ENCODE data around the gene HELZ.

Gene HELZ

GRCh38 chr17:67174190-67174589, 70.8 kb downstream of the HELZ start:
- no peak for DNase-seq (ENCODE audit: low spot score in 2 of 2)
- no peaks in the 10 kb centered on the region for H3K4me1 ChIP-seq
- in situ Hi-C loops (cut with MboI; ENCODE audit: low sequenced_read_pairs): no loop called here
- H3K4me3 ChIP-seq: no peak overlapping the region
- peaks cover 16% of the 10 kb centered on the region for H3K36me3 ChIP-seq (replicated peaks)
- H3K9me3 ChIP-seq: no peaks in the 10 kb centered on the region
- no peaks in the 10 kb centered on the region for H3K27me3 ChIP-seq (ENCODE audit: low read depth)

GRCh38 chr17:67171560-67171959, 73.4 kb downstream of the HELZ start:
- H3K4me3 ChIP-seq: no peak overlapping the region
- no peaks in the 10 kb centered on the region for H3K4me1 ChIP-seq
- DNase-seq (ENCODE audit: low spot score in 2 of 2): no peak
- in situ Hi-C loops (cut with MboI; ENCODE audit: low sequenced_read_pairs): no loop called here
- peaks cover 12% of the 10 kb centered on the region for H3K36me3 ChIP-seq (replicated peaks)
- no peaks in the 10 kb centered on the region for H3K27me3 ChIP-seq (ENCODE audit: low read depth)
- no peaks in the 10 kb centered on the region for H3K9me3 ChIP-seq

GRCh38 chr17:67168496-67168895, 76.5 kb downstream of the HELZ start:
- DNase-seq (ENCODE audit: low spot score in 2 of 2): no peak
- H3K9me3 ChIP-seq: no peaks in the 10 kb centered on the region
- in situ Hi-C loops (cut with MboI; ENCODE audit: low sequenced_read_pairs): no loop called here
- H3K36me3 ChIP-seq (replicated peaks): peaks cover 23% of the 10 kb centered on the region
- H3K4me3 ChIP-seq: no peak overlapping the region
- H3K27me3 ChIP-seq (ENCODE audit: low read depth): no peaks in the 10 kb centered on the region
- no peaks in the 10 kb centered on the region for H3K4me1 ChIP-seq

GRCh38 chr17:67165201-67165600, 79.8 kb downstream of the HELZ start:
- no peak overlapping the region for H3K4me3 ChIP-seq
- DNase-seq (ENCODE audit: low spot score in 2 of 2): no peak
- in situ Hi-C loops (cut with MboI; ENCODE audit: low sequenced_read_pairs): no loop called here
- peaks cover 29% of the 10 kb centered on the region for H3K36me3 ChIP-seq (replicated peaks)
- H3K4me1 ChIP-seq: no peaks in the 10 kb centered on the region
- H3K9me3 ChIP-seq: no peaks in the 10 kb centered on the region
- no peaks in the 10 kb centered on the region for H3K27me3 ChIP-seq (ENCODE audit: low read depth)

GRCh38 chr17:67164302-67164701, 80.7 kb downstream of the HELZ start:
- H3K9me3 ChIP-seq: no peaks in the 10 kb centered on the region
- no peak overlapping the region for H3K4me3 ChIP-seq
- no peak for DNase-seq (ENCODE audit: low spot score in 2 of 2)
- no peaks in the 10 kb centered on the region for H3K27me3 ChIP-seq (ENCODE audit: low read depth)
- H3K36me3 ChIP-seq (replicated peaks): peaks cover 29% of the 10 kb centered on the region
- in situ Hi-C loops (cut with MboI; ENCODE audit: low sequenced_read_pairs): no loop called here
- no peaks in the 10 kb centered on the region for H3K4me1 ChIP-seq

- DNase-seq (ENCODE audit: low spot score in 2 of 2): no peak
- in situ Hi-C loops (cut with MboI; ENCODE audit: low sequenced_read_pairs): no loop called here
- Histone ChIP-seq H3K4me3 (no peak overlapping the region), H3K36me3 (replicated peaks) (peaks cover 29% of the 10 kb centered on the region), H3K9me3 (no peaks in the 10 kb centered on the region), H3K4me1 (no peaks in the 10 kb centered on the region), H3K27me3 (ENCODE audit: low read depth) (no peaks in the 10 kb centered on the region)
These were observed 82.2 kb downstream of the HELZ start for GRCh38 chr17:67162771-67163170.

DNA sequence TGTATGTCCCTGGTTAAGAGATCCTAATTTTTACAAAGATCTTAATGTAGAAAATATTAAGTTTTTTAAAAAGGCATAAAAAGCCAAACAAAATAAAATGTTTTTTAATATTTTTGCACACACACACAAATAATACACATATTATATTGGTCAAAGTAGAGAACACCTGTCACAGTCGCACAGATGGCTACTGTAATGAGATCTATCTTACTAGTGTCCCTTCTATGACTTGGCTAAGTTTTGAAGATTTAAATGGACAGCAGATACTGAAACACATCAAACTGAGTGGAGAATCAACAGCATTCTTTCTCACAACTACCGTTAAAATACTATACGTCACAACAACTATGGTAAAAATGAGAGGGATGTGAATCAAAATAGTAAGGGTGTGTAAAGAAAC, 83.4 kb downstream of the HELZ start:
- Histone ChIP-seq H3K36me3 (replicated peaks) (peaks cover 20% of the 10 kb centered on the region), H3K4me1 (no peaks in the 10 kb centered on the region)
- in situ Hi-C loops (cut with MboI; ENCODE audit: low sequenced_read_pairs): no loop called here

GRCh38 chr17:67160791-67161190, 84.2 kb downstream of the HELZ start:
- no peaks in the 10 kb centered on the region for H3K4me1 ChIP-seq
- H3K4me3 ChIP-seq: no peak overlapping the region
- H3K27me3 ChIP-seq (ENCODE audit: low read depth): no peaks in the 10 kb centered on the region
- in situ Hi-C loops (cut with MboI; ENCODE audit: low sequenced_read_pairs): no loop called here
- no peaks in the 10 kb centered on the region for H3K9me3 ChIP-seq
- no peak for DNase-seq (ENCODE audit: low spot score in 2 of 2)
- peaks cover 13% of the 10 kb centered on the region for H3K36me3 ChIP-seq (replicated peaks)

More for the DNA sequence above, 83.4 kb downstream of the HELZ start:
- H3K27me3 ChIP-seq (ENCODE audit: low read depth): no peaks in the 10 kb centered on the region
- H3K9me3 ChIP-seq: no peaks in the 10 kb centered on the region
- no peak overlapping the region for H3K4me3 ChIP-seq
- no peak for DNase-seq (ENCODE audit: low spot score in 2 of 2)

DNA sequence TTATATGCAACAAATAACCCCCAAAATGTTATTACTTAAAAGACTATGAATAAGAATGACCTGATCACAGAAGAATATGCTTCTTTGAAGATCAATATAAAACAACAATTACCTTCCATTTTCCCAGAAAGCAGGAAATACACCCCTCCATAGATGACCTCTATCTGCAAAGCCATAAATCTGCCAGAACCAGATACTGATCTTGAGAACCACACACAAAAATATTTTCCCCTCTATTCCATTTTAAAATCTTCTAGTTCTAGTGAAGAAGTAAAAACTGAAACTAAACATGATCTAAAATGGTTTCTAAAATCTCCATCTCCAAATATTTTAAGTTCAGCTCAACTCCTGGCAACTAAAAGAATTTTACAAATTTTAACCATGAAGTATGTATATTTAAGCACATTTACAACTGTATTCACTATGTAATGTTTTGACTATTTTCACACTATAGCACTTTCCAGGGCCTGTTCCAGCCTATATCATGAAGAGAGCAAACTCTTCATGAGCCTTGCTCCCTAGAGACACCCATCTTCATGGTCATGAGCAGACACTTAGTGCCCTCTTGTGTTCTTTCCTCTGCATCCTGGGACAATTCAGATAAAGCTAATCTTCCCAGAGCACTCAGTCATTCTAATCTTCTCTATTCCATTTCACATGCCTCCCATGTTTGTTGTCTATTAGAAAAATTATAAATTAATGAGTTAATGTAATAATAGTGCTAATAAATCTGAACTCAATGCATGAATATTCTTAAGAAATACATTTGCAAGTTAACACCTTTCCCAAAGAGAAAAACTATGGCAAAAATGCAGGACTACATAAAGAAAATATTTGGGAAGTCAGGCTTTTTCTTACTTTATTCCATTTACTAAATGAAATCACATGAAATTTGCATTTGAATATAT, 87.0 kb downstream of the HELZ start:
- peak; percentile 15 to 47 for DNase-seq (ENCODE audit: low spot score in 2 of 2)
- in situ Hi-C loops (cut with MboI; ENCODE audit: low sequenced_read_pairs): no loop called here
- 0 out of 2 replicates have a peak, but pooled peaks cover 2% of the 10 kb centered on the region for H3K9me3 ChIP-seq
- peaks cover 9% of the 10 kb centered on the region for H3K4me1 ChIP-seq
- H3K27me3 ChIP-seq (ENCODE audit: low read depth): no peaks in the 10 kb centered on the region
- peaks cover 10% of the 10 kb centered on the region for H3K36me3 ChIP-seq (replicated peaks)
- H3K4me3 ChIP-seq: no peak overlapping the region

- no peak for DNase-seq (ENCODE audit: low spot score in 2 of 2)
These were observed 88.5 kb downstream of the HELZ start for GRCh38 chr17:67156269-67157199.

DNA sequence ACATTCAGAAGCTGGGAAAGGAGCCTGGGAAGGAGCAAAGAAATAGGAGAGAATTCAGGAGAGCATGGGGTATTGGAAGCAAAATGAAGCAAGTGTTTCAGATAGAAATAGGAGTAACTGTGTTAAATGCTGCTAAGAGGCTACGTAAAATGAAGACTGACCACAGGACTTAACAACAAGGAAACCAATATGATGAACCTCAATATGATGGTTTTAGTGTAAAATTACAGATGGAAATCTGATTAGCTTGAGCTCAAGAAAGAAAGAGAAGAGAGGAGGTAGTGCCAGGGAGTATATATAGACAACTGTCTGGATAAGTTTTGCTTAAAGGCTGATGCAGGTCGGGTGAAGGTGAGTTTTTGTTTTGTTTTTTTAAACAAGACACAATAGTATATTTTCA, 92.2 kb downstream of the HELZ start:
- no peak overlapping the region for H3K4me3 ChIP-seq
- H3K36me3 ChIP-seq (replicated peaks): peaks cover 10% of the 10 kb centered on the region
- no peaks in the 10 kb centered on the region for H3K27me3 ChIP-seq (ENCODE audit: low read depth)
- H3K4me1 ChIP-seq: peaks cover 9% of the 10 kb centered on the region
- in situ Hi-C loops (cut with MboI; ENCODE audit: low sequenced_read_pairs): no loop called here
- no peak for DNase-seq (ENCODE audit: low spot score in 2 of 2)
- 0 out of 2 replicates have a peak, but pooled peaks cover 2% of the 10 kb centered on the region for H3K9me3 ChIP-seq

More at GRCh38 chr17:67156269-67157199, 88.5 kb downstream of the HELZ start:
- H3K36me3 ChIP-seq (replicated peaks): peaks cover 10% of the 10 kb centered on the region
- in situ Hi-C loops (cut with MboI; ENCODE audit: low sequenced_read_pairs): no loop called here
- H3K27me3 ChIP-seq (ENCODE audit: low read depth): no peaks in the 10 kb centered on the region
- 0 out of 2 replicates have a peak, but pooled peaks cover 2% of the 10 kb centered on the region for H3K9me3 ChIP-seq
- peaks cover 9% of the 10 kb centered on the region for H3K4me1 ChIP-seq
- H3K4me3 ChIP-seq: no peak overlapping the region

GRCh38 chr17:67151717-67152116, 93.3 kb downstream of the HELZ start:
- H3K36me3 ChIP-seq (replicated peaks): peaks cover 13% of the 10 kb centered on the region
- H3K4me1 ChIP-seq: peaks cover 9% of the 10 kb centered on the region
- DNase-seq (ENCODE audit: low spot score in 2 of 2): no peak
- in situ Hi-C loops (cut with MboI; ENCODE audit: low sequenced_read_pairs): no loop called here
- H3K9me3 ChIP-seq: 0 out of 2 replicates have a peak, but pooled peaks cover 2% of the 10 kb centered on the region
- H3K27me3 ChIP-seq (ENCODE audit: low read depth): no peaks in the 10 kb centered on the region
- no peak overlapping the region for H3K4me3 ChIP-seq

GRCh38 chr17:67150826-67151225, 94.2 kb downstream of the HELZ start:
- 0 out of 2 replicates have a peak, but pooled peaks cover 2% of the 10 kb centered on the region for H3K9me3 ChIP-seq
- no peaks in the 10 kb centered on the region for H3K27me3 ChIP-seq (ENCODE audit: low read depth)
- H3K36me3 ChIP-seq (replicated peaks): peaks cover 19% of the 10 kb centered on the region
- DNase-seq (ENCODE audit: low spot score in 2 of 2): no peak
- no peak overlapping the region for H3K4me3 ChIP-seq
- in situ Hi-C loops (cut with MboI; ENCODE audit: low sequenced_read_pairs): no loop called here
- H3K4me1 ChIP-seq: peaks cover 16% of the 10 kb centered on the region

DNA sequence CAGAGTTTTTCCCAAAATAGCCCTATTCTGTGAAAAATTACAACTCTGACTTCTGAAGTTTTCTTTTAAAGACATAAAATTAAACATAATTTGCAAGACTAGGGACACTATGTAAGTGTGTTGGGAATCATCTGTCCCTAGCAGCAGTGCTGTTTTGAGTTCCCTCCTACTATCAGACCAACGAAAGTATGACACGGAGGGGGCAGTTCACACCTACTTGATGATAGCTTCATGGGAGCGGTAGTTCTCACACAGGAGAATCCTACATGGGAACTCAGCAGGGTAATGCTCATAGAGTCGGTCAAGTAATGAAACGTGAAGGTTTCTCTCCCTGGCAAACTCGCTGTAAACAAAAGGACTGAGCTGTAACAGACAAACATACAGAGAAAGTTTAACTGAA, 96.6 kb downstream of the HELZ start:
- H3K4me3 ChIP-seq: no peak overlapping the region
- H3K4me1 ChIP-seq: peaks cover 18% of the 10 kb centered on the region
- no peak for DNase-seq (ENCODE audit: low spot score in 2 of 2)
- H3K9me3 ChIP-seq: no peaks in the 10 kb centered on the region
- H3K36me3 ChIP-seq (replicated peaks): peaks cover 33% of the 10 kb centered on the region
- in situ Hi-C loops (cut with MboI; ENCODE audit: low sequenced_read_pairs): no loop called here
- no peaks in the 10 kb centered on the region for H3K27me3 ChIP-seq (ENCODE audit: low read depth)

Data from HAP-1 (cell line).